GM18951 (cell line): ENCODE measurements around the gene HIVEP3.

Source experiments
- POLR2A ChIP-seq: IDR thresholded peaks from 4 replicates; pipeline ENCODE4 v1.6.1; 2011; ENCODE audit warnings: mild to moderate bottlenecking; ENCODE audit not compliant: insufficient read length, insufficient read depth; ENCODE audit errors: extremely low read depth
- in situ Hi-C: fragments of 300-500 bp; cut with MboI; formaldehyde crosslinking; loops from one replicate; pipeline ENCODE4 v1.12.0; 2022; ENCODE audit warnings: low sequenced_read_pairs, mixed read lengths, inconsistent platforms; ENCODE audit not compliant: unreplicated experiment

Gene HIVEP3

DNA sequence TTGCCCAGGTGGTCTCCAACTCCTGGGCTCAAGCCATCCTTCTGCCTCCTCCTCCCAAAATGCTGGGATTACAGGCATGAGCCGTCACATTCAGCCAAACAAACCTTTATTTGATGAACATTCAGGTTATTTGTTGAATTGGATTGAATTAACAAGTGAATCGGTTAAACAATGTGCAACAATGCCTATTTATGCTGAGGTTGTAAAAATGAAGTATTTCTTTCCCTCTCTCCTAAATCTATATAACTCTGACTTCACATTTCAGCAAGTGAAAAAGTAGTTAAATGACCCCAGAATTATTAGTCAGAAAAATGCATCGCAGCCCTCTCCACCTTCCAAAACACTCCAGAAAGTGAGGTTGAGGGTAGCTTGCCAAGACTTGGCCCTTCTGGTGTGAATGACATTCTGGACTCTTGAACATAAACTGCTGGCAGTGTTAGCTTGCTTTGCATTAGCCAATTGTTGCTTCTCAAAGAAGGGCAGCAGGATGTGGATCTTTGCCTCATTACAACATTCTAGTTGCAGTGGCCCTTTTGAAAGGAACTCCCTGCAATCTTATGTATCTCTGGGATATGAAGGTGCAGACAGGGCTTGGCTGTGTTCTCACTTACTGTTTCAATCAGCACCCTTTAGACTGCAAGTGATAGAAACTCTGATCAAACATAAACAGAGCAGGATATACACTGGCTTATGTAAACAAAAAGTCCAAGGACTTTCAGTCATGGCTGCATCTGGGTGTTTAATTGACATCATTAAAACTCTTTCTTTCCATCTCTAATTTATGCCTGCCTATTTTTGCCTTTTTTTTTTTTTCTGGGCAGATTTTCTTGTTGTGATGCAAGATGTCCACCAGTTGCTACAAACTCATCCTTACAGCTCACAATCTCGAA lies 456.7 kb downstream of the HIVEP3 start:
- no peak for TF ChIP-seq POLR2A
- in situ Hi-C loops = no loop called here

GRCh38 chr1:41456847-41457540 lies 461.7 kb downstream of the HIVEP3 start:
- in situ Hi-C loops = no loop called here
- no peak for TF ChIP-seq POLR2A
